AG04449 (cell line): Measurements from ENCODE around the gene PRRC2C.

Experiments used
- CTCF ChIA-PET: fragments of 350-600 bp; formaldehyde crosslinking; extraction: SDS; loops from one replicate; lab custom pipeline; 2021; ENCODE audit warnings: antibody characterized with exemption; lab: Yijun Ruan, JAX
- POLR2A ChIA-PET: fragments of 400-600, 350-600 bp; formaldehyde crosslinking; extraction: SDS; loops from one replicate; lab custom pipeline; 2020; ENCODE audit warnings: antibody characterized with exemption, inconsistent platforms; lab: Yijun Ruan, JAX
- DNase-seq: peaks from one replicate; pipeline ENCODE4 v3.0.0-alpha.2; 2010; ENCODE audit warnings: low read depth, low spot score
- H3K4me3 ChIP-seq: 2 replicates; pipeline ENCODE4 v1.5.1; 2011; ENCODE audit warnings: low read depth, mild to moderate bottlenecking, control low read depth, low read length
- TF ChIP-seq, protein P1 (sequence below): IDR thresholded peaks from one replicate; pipeline ENCODE4 v1.5.1; 2011; ENCODE audit warnings: mild to moderate bottlenecking, moderate library complexity, low read length, control low read depth, inconsistent platforms; ENCODE audit not compliant: insufficient read depth; ENCODE audit errors: missing control alignments

Gene PRRC2C

DNA sequence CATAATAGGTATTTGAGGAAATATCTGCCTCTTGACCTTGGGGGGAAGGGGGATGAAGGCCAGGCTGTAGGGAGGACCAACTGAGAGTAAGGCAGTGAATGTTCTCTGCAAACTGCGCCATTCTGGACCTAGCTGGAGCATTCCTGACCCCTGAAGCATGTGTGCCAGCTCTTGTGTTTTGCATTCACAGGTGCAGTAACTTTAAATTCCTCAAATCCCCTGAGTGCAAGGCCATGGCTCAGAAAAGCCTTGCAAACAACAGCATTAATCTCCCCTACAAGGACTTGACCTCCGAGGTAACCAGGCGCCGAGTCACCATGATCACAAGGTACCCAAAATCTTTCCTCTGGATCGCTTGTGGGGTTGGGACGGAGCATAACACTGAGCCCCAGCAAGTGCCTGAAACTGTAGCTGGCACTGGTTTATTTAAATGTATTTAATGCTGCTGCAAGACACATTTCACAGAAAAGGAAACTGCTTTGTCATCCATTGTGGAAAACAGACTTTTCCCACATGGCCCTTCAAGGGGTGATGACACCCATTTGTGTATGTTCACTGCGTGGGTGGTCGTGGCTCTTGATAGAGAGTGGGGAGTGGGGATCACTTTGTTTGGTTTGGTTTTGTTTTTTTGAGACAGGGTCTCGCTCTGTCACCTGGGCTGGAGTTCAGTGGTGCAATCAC is 138.5 kb downstream of the PRRC2C start:
- ChIA-PET CTCF (interaction anchor here (0.9 to 1.2 kb wide), 2 partner anchors 21 to 378 kb away, joined by 4 read pairs; no protein-coding TSS in a partner anchor), POLR2A (no interaction called here)
- TF ChIP-seq, protein P1, sequence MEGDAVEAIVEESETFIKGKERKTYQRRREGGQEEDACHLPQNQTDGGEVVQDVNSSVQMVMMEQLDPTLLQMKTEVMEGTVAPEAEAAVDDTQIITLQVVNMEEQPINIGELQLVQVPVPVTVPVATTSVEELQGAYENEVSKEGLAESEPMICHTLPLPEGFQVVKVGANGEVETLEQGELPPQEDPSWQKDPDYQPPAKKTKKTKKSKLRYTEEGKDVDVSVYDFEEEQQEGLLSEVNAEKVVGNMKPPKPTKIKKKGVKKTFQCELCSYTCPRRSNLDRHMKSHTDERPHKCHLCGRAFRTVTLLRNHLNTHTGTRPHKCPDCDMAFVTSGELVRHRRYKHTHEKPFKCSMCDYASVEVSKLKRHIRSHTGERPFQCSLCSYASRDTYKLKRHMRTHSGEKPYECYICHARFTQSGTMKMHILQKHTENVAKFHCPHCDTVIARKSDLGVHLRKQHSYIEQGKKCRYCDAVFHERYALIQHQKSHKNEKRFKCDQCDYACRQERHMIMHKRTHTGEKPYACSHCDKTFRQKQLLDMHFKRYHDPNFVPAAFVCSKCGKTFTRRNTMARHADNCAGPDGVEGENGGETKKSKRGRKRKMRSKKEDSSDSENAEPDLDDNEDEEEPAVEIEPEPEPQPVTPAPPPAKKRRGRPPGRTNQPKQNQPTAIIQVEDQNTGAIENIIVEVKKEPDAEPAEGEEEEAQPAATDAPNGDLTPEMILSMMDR: no peak
- DNase-seq: no peak
- no peak overlapping the region for H3K4me3 ChIP-seq

DNA sequence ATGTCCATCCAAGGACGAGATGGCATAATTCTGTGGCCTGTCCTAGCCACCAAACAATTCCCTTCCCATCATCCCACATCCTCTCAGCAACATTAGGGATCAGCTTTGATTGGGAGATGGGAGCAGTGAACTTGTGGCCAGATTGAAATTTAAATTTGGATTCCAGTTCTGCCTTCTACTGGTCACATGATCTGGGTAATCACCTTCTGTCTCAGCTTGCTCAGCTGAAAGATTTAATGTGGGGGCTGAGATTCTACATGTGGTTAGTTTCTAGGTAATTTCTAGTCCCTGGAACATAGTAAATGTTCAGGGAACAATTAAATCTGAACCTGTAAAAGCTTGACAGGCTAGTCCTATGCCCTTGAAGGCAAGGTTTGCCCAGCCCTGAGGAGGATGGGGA is 139.9 kb downstream of the PRRC2C start:
- TF ChIP-seq, protein P1: no peak
- no peak overlapping the region for H3K4me3 ChIP-seq
- CTCF ChIA-PET: interaction anchor here (2.6 kb wide), 1 partner anchor 20 kb away, joined by 12 read pairs; no protein-coding TSS in a partner anchor
- DNase-seq: no peak
- POLR2A ChIA-PET: no interaction called here

DNA sequence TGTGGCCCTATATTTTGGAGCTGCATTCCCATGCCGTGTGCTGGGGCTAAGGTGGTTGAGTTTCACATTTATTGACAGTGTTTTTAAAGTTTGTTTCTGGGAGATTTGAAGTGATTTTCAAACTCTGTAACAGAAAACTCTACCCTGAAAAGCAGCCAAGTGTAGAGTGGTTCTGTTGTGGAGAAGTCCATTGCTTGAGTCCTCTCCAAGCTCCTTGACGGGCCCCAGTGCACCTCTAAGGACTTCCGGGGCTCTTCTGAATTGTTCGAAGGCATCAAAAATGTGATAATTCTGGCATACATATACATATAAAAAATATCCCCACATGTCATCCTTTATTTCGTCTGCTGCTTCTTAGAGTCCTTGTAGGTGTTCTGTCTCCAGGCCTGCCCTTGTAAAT is 141.7 kb downstream of the PRRC2C start:
- no peak for DNase-seq
- POLR2A ChIA-PET: no interaction called here
- no peak overlapping the region for H3K4me3 ChIP-seq
- CTCF ChIA-PET: interaction anchor here (2.6 kb wide), 1 partner anchor 18 kb away, joined by 12 read pairs; no protein-coding TSS in a partner anchor
- TF ChIP-seq, protein P1: no peak

DNA sequence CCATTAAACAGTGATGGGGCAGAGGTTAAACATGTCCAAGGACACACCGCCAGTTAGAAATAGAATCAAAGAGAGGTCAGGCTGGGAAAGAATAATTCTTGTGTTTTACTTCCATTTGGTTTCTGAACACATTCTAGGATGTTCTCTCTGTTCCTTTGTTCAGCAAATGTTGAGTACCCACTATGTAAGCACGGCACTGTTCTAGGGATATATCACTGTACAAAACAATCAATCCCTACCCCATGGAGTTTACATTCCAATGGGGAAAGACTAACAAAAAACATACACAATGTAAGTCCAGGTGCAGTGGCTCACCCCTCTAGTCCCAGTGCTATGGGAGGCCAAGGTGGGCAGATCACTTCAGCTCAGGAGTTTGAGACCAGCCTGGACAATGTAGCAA is 142.9 kb downstream of the PRRC2C start:
- H3K4me3 ChIP-seq: no peak overlapping the region
- TF ChIP-seq, protein P1: no peak
- CTCF ChIA-PET: no interaction called here
- DNase-seq: no peak
- POLR2A ChIA-PET: no interaction called here

DNA sequence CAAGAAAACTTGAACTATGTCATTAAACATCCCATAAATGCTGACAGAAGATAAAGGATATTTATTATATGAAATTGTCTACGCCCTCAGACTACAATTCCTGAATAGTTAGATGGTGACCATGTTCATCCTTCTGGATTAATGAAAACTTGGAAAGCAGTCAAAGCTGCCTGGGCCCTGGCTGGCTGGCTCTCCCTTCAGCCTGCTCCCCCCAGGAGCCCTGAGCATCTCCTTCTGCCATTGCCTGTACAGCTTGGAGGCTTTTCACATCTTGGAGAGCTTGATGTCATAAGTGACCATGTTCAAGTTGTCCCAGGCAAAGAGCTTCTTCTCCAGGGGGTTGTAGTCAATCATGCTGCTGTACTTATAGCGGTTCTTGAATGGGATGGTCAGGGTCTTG is 150.3 kb downstream of the PRRC2C start:
- no peak for DNase-seq
- H3K4me3 ChIP-seq: no peak overlapping the region
- CTCF ChIA-PET: interaction anchor here (0.6 to 3.9 kb wide), 2 partner anchors 10 to 349 kb away, joined by 3 to 21 read pairs; no protein-coding TSS in a partner anchor
- TF ChIP-seq, protein P1: no peak
- POLR2A ChIA-PET: interaction anchor here (0.6 kb wide), 1 partner anchor 31 kb away, joined by 3 read pairs; no protein-coding TSS in a partner anchor

DNA sequence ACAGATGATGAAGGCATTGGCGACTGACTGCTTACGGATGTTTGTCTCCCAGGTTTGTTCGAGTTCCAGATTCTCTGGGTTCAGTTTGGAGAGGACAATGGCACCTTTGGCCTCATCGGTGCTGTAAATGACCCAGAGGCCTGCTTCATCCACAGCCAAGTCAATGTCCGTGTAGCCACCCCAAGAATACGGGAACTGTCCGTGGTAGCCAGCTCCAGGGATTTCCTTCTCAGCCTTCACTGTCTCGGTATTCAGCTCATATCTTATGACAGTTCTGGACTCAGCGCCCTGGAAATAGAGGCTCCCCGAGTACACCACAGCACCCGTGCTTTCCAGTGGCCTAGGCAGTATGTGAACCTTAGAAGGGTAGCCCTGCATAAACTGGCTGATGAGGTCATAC is 150.8 kb downstream of the PRRC2C start:
- ChIA-PET POLR2A (interaction anchor here (0.6 kb wide), 1 partner anchor 31 kb away, joined by 3 read pairs; no protein-coding TSS in a partner anchor), CTCF (interaction anchor here (0.6 to 3.9 kb wide), 4 partner anchors 9 to 349 kb away, joined by 3 to 21 read pairs (median 4); no protein-coding TSS in a partner anchor)
- TF ChIP-seq, protein P1: no peak
- no peak overlapping the region for H3K4me3 ChIP-seq
- no peak for DNase-seq
